Suprapubic skin (tissue), 4 donors: ENCODE data around the gene ENDOU. TPM values are rescaled to one million over a fixed set of nuclear protein-coding genes. Genes with fewer than 3 reads are reported as not detected.

ENCODE experiments used
- DNase-seq, 2 donors: peaks; one replicate each; pipeline ENCODE4 v3.0.0-alpha.2; 2019; ENCODE audit warnings: low spot score in 2 of 2
- H3K27ac ChIP-seq: fragments of 200-600 bp; sonication (generic); one replicate; pipeline ENCODE4 v1.5.1; 2019
- H3K27me3 ChIP-seq: fragments of 200-600 bp; sonication (generic); one replicate; pipeline ENCODE4 v1.5.1; 2019
- H3K36me3 ChIP-seq: fragments of 200-600 bp; sonication (generic); one replicate; pipeline ENCODE4 v1.5.1; 2019
- H3K4me1 ChIP-seq: fragments of 200-600 bp; sonication (generic); one replicate; pipeline ENCODE4 v1.5.1; 2019
- H3K4me3 ChIP-seq: fragments of 200-600 bp; sonication (generic); one replicate; pipeline ENCODE4 v1.5.1; 2019; ENCODE audit warnings: mild to moderate bottlenecking
- H3K9me3 ChIP-seq: fragments of 200-600 bp; sonication (generic); one replicate; pipeline ENCODE4 v1.5.1; 2019
- CTCF ChIP-seq, 2 donors: fragments of 200-600 bp in 1 of 2; fragments of 450-650 bp in 1 of 2; sonication (generic) in 1 of 2; IDR thresholded peaks; one replicate each; pipeline ENCODE4 v1.5.1; 2016 to 2019; ENCODE audit warnings: antibody characterized with exemption in 2 of 2, mild to moderate bottlenecking in 1 of 2, moderate library complexity in 1 of 2
- EP300 ChIP-seq: sonication (generic); formaldehyde crosslinking; IDR thresholded peaks from one replicate; pipeline ENCODE4 v1.6.1; 2017; ENCODE audit warnings: antibody characterized with exemption
- POLR2A ChIP-seq, 2 donors: fragments of 450-650 bp; IDR thresholded peaks; one replicate each; pipeline ENCODE4 v1.6.1; 2017; ENCODE audit warnings: antibody characterized with exemption in 2 of 2, mild to moderate bottlenecking in 2 of 2, moderate library complexity in 2 of 2
- POLR2AphosphoS5 ChIP-seq, 3 donors: sonication (generic); formaldehyde crosslinking; IDR thresholded peaks; one replicate each; pipeline ENCODE4 v1.6.1; 2017; ENCODE audit warnings: antibody characterized with exemption in 3 of 3
- WGBS: methylation state at CpG from one replicate; pipeline ENCODE4 v1.1.5; 2018; 5-methylcytosine and 5-hydroxymethylcytosine counted together
- total RNA-seq, 4 donors: library from RNA; depleted of rRNA; stranded (reverse); fragments of >200 nt; gene quantifications; one replicate each; pipeline ENCODE4 v1.1.0, GENCODE V29; 2016

Gene ENDOU
- total RNA-seq, 4 donors from 2014 or later = 3.5 to 36.1 (median 20.8) TPM

DNA sequence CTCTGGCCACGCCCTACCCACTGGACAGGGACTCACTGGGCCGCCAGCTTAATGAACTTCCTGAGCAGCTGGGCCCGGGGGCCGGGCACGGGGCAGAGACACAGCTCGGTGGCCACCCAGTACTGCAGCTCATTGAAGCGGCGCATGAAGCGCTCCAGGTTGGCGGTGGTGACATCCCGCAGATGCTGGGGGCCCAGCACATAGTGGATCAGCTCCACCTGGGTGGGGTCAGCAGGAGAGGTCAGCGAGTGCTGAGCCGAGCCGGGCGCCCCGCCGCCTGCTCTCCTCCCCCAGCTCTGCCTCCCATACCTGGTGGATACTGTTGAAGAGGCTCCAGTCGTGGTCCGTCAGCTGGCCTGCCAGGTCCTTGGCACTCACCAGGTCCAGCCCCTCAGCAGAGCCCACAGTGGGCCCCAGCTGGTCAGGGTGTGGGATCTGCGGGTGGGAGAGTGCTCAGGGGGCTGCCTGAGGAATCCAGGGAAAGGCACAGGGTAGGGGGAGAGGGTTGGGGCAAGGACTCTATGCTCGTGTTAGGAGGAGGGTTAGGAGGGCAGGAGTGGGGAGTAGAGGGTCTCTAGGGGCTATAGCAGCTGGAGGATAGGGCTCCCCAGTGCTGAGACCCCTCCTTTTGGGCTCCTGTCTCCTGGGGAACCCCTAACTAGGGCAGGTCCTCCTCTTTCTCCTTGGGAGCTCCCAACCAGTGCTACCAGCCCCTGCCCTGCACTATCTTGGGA is 15.5 kb upstream of the ENDOU start:
- Histone ChIP-seq H3K9me3 (no peaks in the 10 kb centered on the region), H3K36me3 (no peaks in the 10 kb centered on the region), H3K4me1 (peaks cover 74% of the 10 kb centered on the region), H3K27me3 (no peaks in the 10 kb centered on the region), H3K4me3 (no peak overlapping the region), H3K27ac (peak overlapping the region; percentile 38)
- WGBS = 64% methylated on average over 15 of the region's 21 CpGs
- DNase-seq = no peak
- no peak for TF ChIP-seq CTCF (IDR thresholded peaks at IDR 0.05)
- TF ChIP-seq POLR2AphosphoS5 (IDR thresholded peaks at IDR 0.05) = no peak
- no peak for TF ChIP-seq POLR2A (IDR thresholded peaks at IDR 0.05)
- no peak for TF ChIP-seq EP300

GRCh38 chr12:47739979-47740378 is 14.7 kb upstream of the ENDOU start:
- Histone ChIP-seq H3K4me3 (no peak overlapping the region), H3K27ac (peak overlapping the region; percentile 8), H3K9me3 (no peaks in the 10 kb centered on the region), H3K36me3 (no peaks in the 10 kb centered on the region), H3K4me1 (peaks cover 82% of the 10 kb centered on the region), H3K27me3 (no peaks in the 10 kb centered on the region)
- WGBS = 65% methylated on average over 12 of the region's 12 CpGs
- TF ChIP-seq POLR2AphosphoS5 (IDR thresholded peaks at IDR 0.05) = no peak
- no peak for TF ChIP-seq POLR2A (IDR thresholded peaks at IDR 0.05)
- TF ChIP-seq CTCF (IDR thresholded peaks at IDR 0.05) = no peak
- no peak for TF ChIP-seq EP300
- DNase-seq = no peak

DNA sequence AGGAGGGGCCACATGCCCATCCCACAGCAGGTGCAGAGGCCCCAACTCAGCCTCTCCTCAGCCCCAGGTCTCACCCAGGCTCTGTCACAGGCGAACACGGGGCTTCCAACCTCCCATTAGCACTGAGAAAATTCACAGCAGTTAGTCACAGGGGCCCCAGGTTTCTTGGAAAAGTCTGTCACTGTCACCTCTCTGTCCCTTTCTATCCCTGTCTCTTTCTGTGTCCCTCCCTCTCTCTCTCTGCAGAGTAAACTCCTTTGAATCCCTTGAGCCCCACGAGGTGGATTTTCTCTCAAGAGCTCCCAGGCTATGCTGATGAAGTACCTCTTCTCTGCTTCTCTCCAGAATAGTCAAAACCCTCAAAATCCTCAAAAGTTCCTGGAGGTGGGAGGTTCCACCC is 14.0 kb upstream of the ENDOU start:
- WGBS = 97% methylated on average over 3 of the region's 3 CpGs
- TF ChIP-seq POLR2AphosphoS5 (IDR thresholded peaks at IDR 0.05) (no peak), CTCF (IDR thresholded peaks at IDR 0.05) (no peak), POLR2A (IDR thresholded peaks at IDR 0.05) (no peak), EP300 (no peak)
- Histone ChIP-seq H3K27ac (no peak overlapping the region), H3K27me3 (no peaks in the 10 kb centered on the region), H3K4me3 (no peak overlapping the region), H3K36me3 (no peaks in the 10 kb centered on the region), H3K9me3 (no peaks in the 10 kb centered on the region), H3K4me1 (peaks cover 87% of the 10 kb centered on the region)
- DNase-seq = no peak

DNA sequence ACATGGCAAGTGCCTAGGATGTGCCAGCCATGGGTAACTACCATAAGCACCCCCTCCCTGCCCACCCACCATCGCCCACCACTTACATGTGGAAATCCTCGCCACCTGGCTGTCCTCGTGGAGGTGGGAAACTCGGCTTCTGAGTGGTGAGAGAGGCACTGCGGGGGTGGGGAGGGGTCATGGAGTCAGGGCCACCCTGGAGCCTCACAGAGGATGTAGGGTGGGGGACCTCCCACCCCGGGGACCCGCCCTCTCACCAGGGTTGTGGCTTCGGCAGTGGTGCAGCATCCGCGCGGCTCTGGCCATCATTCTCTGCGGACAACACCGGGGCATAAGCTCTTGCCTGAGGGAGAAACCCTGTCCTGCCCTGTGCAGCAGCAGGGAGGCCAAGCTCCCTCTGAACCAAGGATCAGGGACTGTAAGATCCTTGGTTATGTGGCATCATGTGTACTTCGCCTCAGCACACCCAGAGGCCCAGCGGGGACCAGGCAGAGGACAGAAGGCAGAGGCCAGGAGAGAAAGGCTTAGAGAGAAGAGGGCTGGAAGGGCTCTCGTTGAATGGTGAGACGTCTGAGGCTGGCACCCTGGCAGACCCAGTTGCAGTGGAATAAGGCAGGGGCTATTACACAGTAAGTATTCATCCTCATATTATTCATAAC is 12.8 kb upstream of the ENDOU start:
- H3K27me3 ChIP-seq = no peaks in the 10 kb centered on the region
- peaks cover 85% of the 10 kb centered on the region for H3K4me1 ChIP-seq
- no peak overlapping the region for H3K4me3 ChIP-seq
- DNase-seq = no peak
- peak overlapping the region; percentile 77 for H3K27ac ChIP-seq
- WGBS = 87% methylated on average over 9 of the region's 17 CpGs
- no peaks in the 10 kb centered on the region for H3K9me3 ChIP-seq
- H3K36me3 ChIP-seq = no peaks in the 10 kb centered on the region
- TF ChIP-seq CTCF (IDR thresholded peaks at IDR 0.05) = no peak
- no peak for TF ChIP-seq EP300
- TF ChIP-seq POLR2AphosphoS5 (IDR thresholded peaks at IDR 0.05) = no peak
- no peak for TF ChIP-seq POLR2A (IDR thresholded peaks at IDR 0.05)

- Histone ChIP-seq H3K4me3 (peak overlapping the region; percentile 12), H3K9me3 (no peaks in the 10 kb centered on the region), H3K4me1 (peaks cover 83% of the 10 kb centered on the region), H3K27me3 (no peaks in the 10 kb centered on the region), H3K27ac (peak overlapping the region; percentile 77), H3K36me3 (no peaks in the 10 kb centered on the region)
- DNase-seq = peak; percentile 87 to 92
- TF ChIP-seq EP300 (no peak), POLR2AphosphoS5 (IDR thresholded peaks at IDR 0.05) (peak in 2 of 3 donors; percentile 39 to 57)
- 39% methylated on average over 13 of the region's 19 CpGs for WGBS
These were observed 11.8 kb upstream of the ENDOU start for GRCh38 chr12:47736877-47737676.
